Measurements from ENCODE around the gene RAD51B. TPM values are rescaled to one million over a fixed set of nuclear protein-coding genes. Genes with fewer than 3 reads are reported as not detected.

RAD51B gene
- polyA plus RNA-seq, 1 donor (not counting 4 experiments of a cell fraction or from before 2014, with no cell fraction given): 13.3 TPM

DNA sequence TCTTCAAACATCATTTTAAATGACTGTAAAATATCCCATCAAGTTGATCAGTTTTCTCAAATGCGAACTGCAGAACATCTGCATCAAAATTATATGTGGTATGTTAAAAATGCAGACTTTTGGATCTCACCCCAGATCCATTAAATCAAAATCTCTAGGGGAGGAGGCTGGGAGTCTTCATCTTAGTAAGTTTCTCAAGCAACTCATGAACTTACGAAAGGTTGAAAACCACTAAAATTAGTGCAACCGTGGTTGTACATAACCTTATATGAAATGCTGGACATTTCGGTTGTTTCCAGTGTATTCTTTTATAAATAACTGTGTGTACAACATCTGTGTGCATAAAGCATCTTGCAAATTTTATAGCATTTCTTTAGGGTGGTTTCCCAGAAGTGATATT, 934.1 kb downstream of the RAD51B start:
- Histone ChIP-seq H4K20me1 (ENCODE audit: control insufficient read depth, extremely low read depth, insufficient read depth, low read length) (no peaks in the 10 kb centered on the region), H3K36me3 (ENCODE audit: control insufficient read depth in 2 of 2, extremely low read depth in 1 of 2, insufficient read depth in 2 of 2, low read length in 2 of 2) (no peaks in the 10 kb centered on the region), H3K4me1 (ENCODE audit: control insufficient read depth, extremely low read depth, insufficient read depth, low read length) (no peaks in the 10 kb centered on the region), H2AFZ (ENCODE audit: control insufficient read depth, low read length) (no peak overlapping the region), H3K79me2 (ENCODE audit: control insufficient read depth, insufficient read depth, low read length) (no peaks in the 10 kb centered on the region), H3K4me2 (ENCODE audit: control insufficient read depth, extremely low read depth, insufficient read depth, low read depth, low read length) (no peak overlapping the region), H3K9me1 (ENCODE audit: control insufficient read depth, extremely low read depth, insufficient read depth, low read length) (no peaks in the 10 kb centered on the region), H3K4me3 (ENCODE audit: control insufficient read depth in 2 of 3, extremely low read depth in 1 of 3, insufficient read depth in 2 of 3, low read depth in 1 of 3, low read length in 3 of 3) (no peak overlapping the region), H3K27ac (ENCODE audit: control insufficient read depth, insufficient read depth, low read length) (no peak overlapping the region), H3K27me3 (ENCODE audit: control insufficient read depth, extremely low read depth, insufficient read depth, low read length) (no peaks in the 10 kb centered on the region), H3K9ac (ENCODE audit: control insufficient read depth, extremely low read depth, insufficient read depth, low read length) (no peak overlapping the region), H3K9me3 (ENCODE audit: control insufficient read depth, low read depth, low read length) (no peaks in the 10 kb centered on the region)
- TF ChIP-seq, protein P1, sequence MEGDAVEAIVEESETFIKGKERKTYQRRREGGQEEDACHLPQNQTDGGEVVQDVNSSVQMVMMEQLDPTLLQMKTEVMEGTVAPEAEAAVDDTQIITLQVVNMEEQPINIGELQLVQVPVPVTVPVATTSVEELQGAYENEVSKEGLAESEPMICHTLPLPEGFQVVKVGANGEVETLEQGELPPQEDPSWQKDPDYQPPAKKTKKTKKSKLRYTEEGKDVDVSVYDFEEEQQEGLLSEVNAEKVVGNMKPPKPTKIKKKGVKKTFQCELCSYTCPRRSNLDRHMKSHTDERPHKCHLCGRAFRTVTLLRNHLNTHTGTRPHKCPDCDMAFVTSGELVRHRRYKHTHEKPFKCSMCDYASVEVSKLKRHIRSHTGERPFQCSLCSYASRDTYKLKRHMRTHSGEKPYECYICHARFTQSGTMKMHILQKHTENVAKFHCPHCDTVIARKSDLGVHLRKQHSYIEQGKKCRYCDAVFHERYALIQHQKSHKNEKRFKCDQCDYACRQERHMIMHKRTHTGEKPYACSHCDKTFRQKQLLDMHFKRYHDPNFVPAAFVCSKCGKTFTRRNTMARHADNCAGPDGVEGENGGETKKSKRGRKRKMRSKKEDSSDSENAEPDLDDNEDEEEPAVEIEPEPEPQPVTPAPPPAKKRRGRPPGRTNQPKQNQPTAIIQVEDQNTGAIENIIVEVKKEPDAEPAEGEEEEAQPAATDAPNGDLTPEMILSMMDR (optimal IDR thresholded peaks at IDR 0.05 in 1 of 3, IDR thresholded peaks at IDR 0.05 in 1 of 3, conservative IDR thresholded peaks at IDR 0.05 in 1 of 3; ENCODE audit: extremely low read depth in 1 of 3, insufficient read depth in 2 of 3, low read length in 3 of 3): no peak
- no peak for TF ChIP-seq EZH2 (IDR thresholded peaks at IDR 0.05; ENCODE audit: low read length)
- dilution Hi-C loops (cut with MboI; ENCODE audit: extremely low pct_ligation_motif_present, low sequenced_read_pairs): no loop called here
- no peak for DNase-seq (ENCODE audit: low read depth, low spot score)
- no peak for FAIRE-seq

DNA sequence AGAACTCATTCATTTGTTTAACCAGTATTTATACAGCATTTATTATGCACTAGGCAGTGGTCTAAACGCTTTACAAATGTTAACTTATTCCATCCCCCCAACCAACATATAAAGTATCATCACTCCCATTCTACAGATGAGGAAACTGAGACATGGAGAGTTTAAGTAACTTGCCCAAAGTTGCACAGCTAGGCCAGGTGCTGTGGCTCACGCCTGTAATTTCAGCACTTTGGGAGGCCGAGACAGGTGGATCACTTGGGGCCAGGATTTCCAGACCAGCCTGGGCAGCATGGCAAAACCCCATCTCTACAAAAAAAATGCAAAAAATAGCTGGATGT, 935.4 kb downstream of the RAD51B start:
- Histone ChIP-seq H3K79me2 (ENCODE audit: control insufficient read depth, insufficient read depth, low read length) (no peaks in the 10 kb centered on the region), H2AFZ (ENCODE audit: control insufficient read depth, low read length) (no peak overlapping the region), H3K9me1 (ENCODE audit: control insufficient read depth, extremely low read depth, insufficient read depth, low read length) (no peaks in the 10 kb centered on the region), H3K27me3 (ENCODE audit: control insufficient read depth, extremely low read depth, insufficient read depth, low read length) (no peaks in the 10 kb centered on the region), H3K4me2 (ENCODE audit: control insufficient read depth, extremely low read depth, insufficient read depth, low read depth, low read length) (no peak overlapping the region), H3K9ac (ENCODE audit: control insufficient read depth, extremely low read depth, insufficient read depth, low read length) (no peak overlapping the region), H3K36me3 (ENCODE audit: control insufficient read depth in 2 of 2, extremely low read depth in 1 of 2, insufficient read depth in 2 of 2, low read length in 2 of 2) (no peaks in the 10 kb centered on the region), H3K4me3 (ENCODE audit: control insufficient read depth in 2 of 3, extremely low read depth in 1 of 3, insufficient read depth in 2 of 3, low read depth in 1 of 3, low read length in 3 of 3) (no peak overlapping the region), H4K20me1 (ENCODE audit: control insufficient read depth, extremely low read depth, insufficient read depth, low read length) (no peaks in the 10 kb centered on the region), H3K27ac (ENCODE audit: control insufficient read depth, insufficient read depth, low read length) (no peak overlapping the region), H3K9me3 (ENCODE audit: control insufficient read depth, low read depth, low read length) (no peaks in the 10 kb centered on the region), H3K4me1 (ENCODE audit: control insufficient read depth, extremely low read depth, insufficient read depth, low read length) (no peaks in the 10 kb centered on the region)
- dilution Hi-C loops (cut with MboI; ENCODE audit: extremely low pct_ligation_motif_present, low sequenced_read_pairs): no loop called here
- DNase-seq (ENCODE audit: low read depth, low spot score) (no peak), FAIRE-seq (no peak)
- TF ChIP-seq, protein P1 (optimal IDR thresholded peaks at IDR 0.05 in 1 of 3, IDR thresholded peaks at IDR 0.05 in 1 of 3, conservative IDR thresholded peaks at IDR 0.05 in 1 of 3; ENCODE audit: extremely low read depth in 1 of 3, insufficient read depth in 2 of 3, low read length in 3 of 3): no peak
- no peak for TF ChIP-seq EZH2 (IDR thresholded peaks at IDR 0.05; ENCODE audit: low read length)

Measured in keratinocyte (primary cell).